ENCODE measurements around the gene RNF4. TPM values are rescaled to one million over a fixed set of nuclear protein-coding genes. Genes with fewer than 3 reads are reported as not detected.

RNF4 gene
- total and polyA plus RNA-seq, 7 donors = 18.1 to 50.2 (median 30.7) TPM

GRCh38 chr4:2449051-2449450 lies 19.9 kb upstream of the RNF4 start:
- Histone ChIP-seq H3K9me3 (no peaks in the 10 kb centered on the region), H3K36me3 (ENCODE audit: insufficient read depth in 1 of 2, low read depth in 1 of 2) (no peaks in the 10 kb centered on the region), H3K4me3 (no peak overlapping the region), H3K4me1 (no peaks in the 10 kb centered on the region), H3K27me3 (ENCODE audit: insufficient read depth in 3 of 3, low read length in 2 of 3) (no peaks in the 10 kb centered on the region), H3K27ac (no peak overlapping the region)
- 88 to 93% (median 89%) methylated on average over 11 of the region's 11 CpGs for WGBS, 3 donors
- TF ChIP-seq, protein P1, sequence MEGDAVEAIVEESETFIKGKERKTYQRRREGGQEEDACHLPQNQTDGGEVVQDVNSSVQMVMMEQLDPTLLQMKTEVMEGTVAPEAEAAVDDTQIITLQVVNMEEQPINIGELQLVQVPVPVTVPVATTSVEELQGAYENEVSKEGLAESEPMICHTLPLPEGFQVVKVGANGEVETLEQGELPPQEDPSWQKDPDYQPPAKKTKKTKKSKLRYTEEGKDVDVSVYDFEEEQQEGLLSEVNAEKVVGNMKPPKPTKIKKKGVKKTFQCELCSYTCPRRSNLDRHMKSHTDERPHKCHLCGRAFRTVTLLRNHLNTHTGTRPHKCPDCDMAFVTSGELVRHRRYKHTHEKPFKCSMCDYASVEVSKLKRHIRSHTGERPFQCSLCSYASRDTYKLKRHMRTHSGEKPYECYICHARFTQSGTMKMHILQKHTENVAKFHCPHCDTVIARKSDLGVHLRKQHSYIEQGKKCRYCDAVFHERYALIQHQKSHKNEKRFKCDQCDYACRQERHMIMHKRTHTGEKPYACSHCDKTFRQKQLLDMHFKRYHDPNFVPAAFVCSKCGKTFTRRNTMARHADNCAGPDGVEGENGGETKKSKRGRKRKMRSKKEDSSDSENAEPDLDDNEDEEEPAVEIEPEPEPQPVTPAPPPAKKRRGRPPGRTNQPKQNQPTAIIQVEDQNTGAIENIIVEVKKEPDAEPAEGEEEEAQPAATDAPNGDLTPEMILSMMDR (IDR thresholded peaks at IDR 0.05) = no peak
- intact Hi-C loops (cut with DNase I) = no loop called here
- no peak for ATAC-seq
- peak in 1 of 2 donors; percentile 20 for DNase-seq

DNA sequence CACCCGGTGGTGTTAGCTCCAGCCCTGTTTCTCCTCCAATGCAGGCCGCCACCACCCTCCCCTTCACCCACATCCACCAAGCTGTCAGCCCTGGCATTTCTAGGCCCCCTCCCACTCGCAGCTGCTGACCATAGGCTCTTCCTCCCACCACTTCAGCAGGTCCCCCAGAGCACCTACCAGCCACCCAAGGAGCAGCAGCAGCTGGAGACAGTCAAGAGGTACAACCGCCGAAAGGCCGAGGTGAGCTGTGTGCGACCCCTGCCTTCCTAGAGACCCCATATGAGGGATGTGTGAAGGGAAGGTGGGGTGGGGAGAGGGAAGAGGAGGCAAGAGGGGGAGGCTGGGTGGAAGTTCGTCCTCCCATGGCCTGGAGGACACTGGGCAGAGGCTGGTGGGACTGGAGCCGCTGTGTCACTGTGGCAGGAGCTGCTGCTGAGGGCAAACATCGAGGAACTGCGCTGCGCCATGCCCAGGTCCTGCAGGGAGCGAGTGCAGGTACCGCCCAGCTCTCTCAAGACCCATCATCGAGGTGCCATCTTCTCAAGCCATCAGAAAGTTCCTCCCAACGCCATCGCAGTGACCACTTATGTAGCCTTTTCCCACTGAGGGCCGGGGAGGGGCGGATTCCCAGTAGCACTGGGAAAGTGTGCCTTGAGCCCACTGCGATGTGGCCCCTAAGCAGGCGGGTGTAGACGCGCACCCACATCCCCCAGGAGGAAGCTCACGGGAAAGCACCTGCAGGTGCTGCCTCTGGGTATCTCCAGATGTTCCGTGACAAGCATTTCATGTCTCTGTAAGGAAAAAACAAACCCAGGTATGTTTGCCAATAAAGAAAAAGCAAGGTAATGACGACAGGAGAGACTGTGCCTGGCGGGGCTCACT lies 19.2 kb upstream of the RNF4 start:
- no peak overlapping the region for H3K27ac ChIP-seq
- H3K4me3 ChIP-seq = no peak overlapping the region
- DNase-seq (peak in 1 of 2 donors; percentile 36), ATAC-seq (no peak)
- intact Hi-C loops (cut with DNase I) = no loop called here
- no peaks in the 10 kb centered on the region for H3K27me3 ChIP-seq (ENCODE audit: insufficient read depth in 3 of 3, low read length in 2 of 3)
- 84 to 91% (median 90%) methylated on average over 27 of the region's 27 CpGs for WGBS, 3 donors
- TF ChIP-seq, protein P1 (IDR thresholded peaks at IDR 0.05) = no peak
- no peaks in the 10 kb centered on the region for H3K9me3 ChIP-seq
- H3K36me3 ChIP-seq (ENCODE audit: insufficient read depth in 1 of 2, low read depth in 1 of 2) = no peaks in the 10 kb centered on the region
- no peaks in the 10 kb centered on the region for H3K4me1 ChIP-seq

GRCh38 chr4:2450394-2451035 lies 18.4 kb upstream of the RNF4 start:
- H3K27me3 ChIP-seq (ENCODE audit: insufficient read depth in 3 of 3, low read length in 2 of 3) = no peaks in the 10 kb centered on the region
- ATAC-seq (no peak), DNase-seq (peak in 1 of 2 donors; percentile 26)
- no peaks in the 10 kb centered on the region for H3K36me3 ChIP-seq (ENCODE audit: insufficient read depth in 1 of 2, low read depth in 1 of 2)
- intact Hi-C loops (cut with DNase I) = no loop called here
- TF ChIP-seq, protein P1 (IDR thresholded peaks at IDR 0.05) = no peak
- no peaks in the 10 kb centered on the region for H3K9me3 ChIP-seq
- no peaks in the 10 kb centered on the region for H3K4me1 ChIP-seq
- H3K27ac ChIP-seq = no peak overlapping the region
- 80 to 90% (median 81%) methylated on average over 15 to 16 of the region's 16 CpGs for WGBS, 3 donors
- no peak overlapping the region for H3K4me3 ChIP-seq

DNA sequence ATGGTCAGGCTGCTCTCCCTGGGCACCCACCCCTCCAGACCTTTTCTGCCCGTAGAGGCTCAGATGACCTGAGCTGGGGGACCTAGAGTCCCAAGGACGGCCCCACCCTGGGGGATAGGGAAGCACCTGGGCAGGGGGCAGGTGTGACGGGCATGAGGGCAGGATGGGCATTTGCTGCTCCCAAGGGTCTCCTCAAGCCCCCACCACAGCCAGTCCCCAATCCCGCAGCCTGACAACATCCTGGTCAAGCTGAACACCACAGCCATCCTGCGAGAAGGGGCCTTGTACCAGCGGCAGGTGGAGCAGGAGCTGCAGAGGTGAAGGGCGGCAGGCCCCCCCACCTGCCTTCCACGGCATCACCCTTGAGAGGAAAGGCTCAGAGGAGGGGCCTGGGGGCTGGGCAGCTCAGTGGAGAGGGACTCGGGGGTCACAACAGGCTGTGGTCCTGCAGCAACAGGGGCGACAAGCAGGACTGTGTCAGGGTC lies 17.8 kb upstream of the RNF4 start:
- DNase-seq = peak in 1 of 2 donors; percentile 24
- Histone ChIP-seq H3K9me3 (no peaks in the 10 kb centered on the region), H3K27ac (no peak overlapping the region), H3K4me1 (no peaks in the 10 kb centered on the region), H3K36me3 (ENCODE audit: insufficient read depth in 1 of 2, low read depth in 1 of 2) (no peaks in the 10 kb centered on the region), H3K4me3 (no peak overlapping the region), H3K27me3 (ENCODE audit: insufficient read depth in 3 of 3, low read length in 2 of 3) (no peaks in the 10 kb centered on the region)
- intact Hi-C loops (cut with DNase I) = no loop called here
- 81 to 93% (median 82%) methylated on average over 10 of the region's 10 CpGs for WGBS, 3 donors
- ATAC-seq = peak in 1 of 4 donors; percentile 18
- TF ChIP-seq, protein P1 (IDR thresholded peaks at IDR 0.05) = no peak

All from psoas muscle (tissue), 8 donors.